CD4-positive, alpha-beta T cell treated with Interleukin-15 for 4 hours (primary cell): ENCODE results near the gene NDFIP1.
"Not testable (repeated sequence)": the region's sequence is repeated elsewhere in the genome, so short reads cannot be mapped to it uniquely, and the experiment has no call there.

Source experiments
- DNase-seq: peaks from one replicate; pipeline ENCODE4 v3.0.0-alpha.2; 2020; ENCODE audit warnings: low spot score

Gene NDFIP1

GRCh38 chr5:142108432-142109330 lies at the start of gene NDFIP1:
Gene NDFIP1, plus strand, starts transcription at chr5:142108779. Its CDS starts 196 bp downstream, at chr5:142108975.
- DNase-seq = peak; percentile 85

- no peak for DNase-seq
Measured at GRCh38 chr5:142059304-142059940, 49.2 kb upstream of the NDFIP1 start.

- no peak for DNase-seq
Measured at GRCh38 chr5:142063376-142063775, 45.2 kb upstream of the NDFIP1 start.

GRCh38 chr5:142063878-142064331 lies 44.7 kb upstream of the NDFIP1 start:
- peak; percentile 39 for DNase-seq

GRCh38 chr5:142065273-142065672 lies 43.3 kb upstream of the NDFIP1 start:
- DNase-seq = no peak

- DNase-seq = no peak
Measured at GRCh38 chr5:142069606-142070399, 38.8 kb upstream of the NDFIP1 start.

- no peak for DNase-seq
Measured at GRCh38 chr5:142070734-142071133, 37.8 kb upstream of the NDFIP1 start.

- DNase-seq = no peak
Measured at GRCh38 chr5:142072488-142072887, 36.1 kb upstream of the NDFIP1 start.

- DNase-seq = no peak
Measured at GRCh38 chr5:142073362-142073988, 35.1 kb upstream of the NDFIP1 start.

GRCh38 chr5:142074006-142074405 lies 34.6 kb upstream of the NDFIP1 start:
- no peak for DNase-seq

- no peak for DNase-seq
Measured at GRCh38 chr5:142078221-142078620, 30.4 kb upstream of the NDFIP1 start.

- DNase-seq = no peak
Measured at GRCh38 chr5:142078706-142079105, 29.9 kb upstream of the NDFIP1 start.

GRCh38 chr5:142079306-142079721 lies 29.3 kb upstream of the NDFIP1 start:
- no peak for DNase-seq

GRCh38 chr5:142080248-142080647 lies 28.3 kb upstream of the NDFIP1 start:
- DNase-seq = no peak

GRCh38 chr5:142082182-142082781 lies 26.3 kb upstream of the NDFIP1 start:
- no peak for DNase-seq

- no peak for DNase-seq
Measured at GRCh38 chr5:142086229-142086628, 22.4 kb upstream of the NDFIP1 start.

- no peak for DNase-seq
Measured at GRCh38 chr5:142086679-142087078, 21.9 kb upstream of the NDFIP1 start.

- peak; percentile 55 for DNase-seq
Measured at GRCh38 chr5:142087920-142088679, 20.5 kb upstream of the NDFIP1 start.

GRCh38 chr5:142088855-142089479 lies 19.6 kb upstream of the NDFIP1 start:
- not testable (repeated sequence) for DNase-seq

GRCh38 chr5:142091012-142091411 lies 17.6 kb upstream of the NDFIP1 start:
- no peak for DNase-seq
